Activated T-helper 9 cell treated with anti-CD3 and anti-CD28 coated beads, Interleukin-2, amount 50 U/mL, for 16 hours (primary cell): ENCODE data around the gene NLRP12.
A peak's percentile ranks its signal among the peaks of the same experiment; 100 is the strongest.
"Not testable (repeated sequence)": the region's sequence is repeated elsewhere in the genome, so short reads cannot be mapped to it uniquely, and the experiment has no call there.

Experiments used
- DNase-seq: peaks from one replicate; pipeline ENCODE4 v3.0.0-alpha.2; 2020; ENCODE audit warnings: low read depth

NLRP12 gene

GRCh38 chr19:53828531-53828930, 4.4 kb upstream of the NLRP12 start:
- DNase-seq = no peak

GRCh38 chr19:53826876-53827275, 2.8 kb upstream of the NLRP12 start:
- DNase-seq = no peak

- no peak for DNase-seq
Measured at GRCh38 chr19:53823380-53824120, 564 bp downstream of the NLRP12 start.

DNA sequence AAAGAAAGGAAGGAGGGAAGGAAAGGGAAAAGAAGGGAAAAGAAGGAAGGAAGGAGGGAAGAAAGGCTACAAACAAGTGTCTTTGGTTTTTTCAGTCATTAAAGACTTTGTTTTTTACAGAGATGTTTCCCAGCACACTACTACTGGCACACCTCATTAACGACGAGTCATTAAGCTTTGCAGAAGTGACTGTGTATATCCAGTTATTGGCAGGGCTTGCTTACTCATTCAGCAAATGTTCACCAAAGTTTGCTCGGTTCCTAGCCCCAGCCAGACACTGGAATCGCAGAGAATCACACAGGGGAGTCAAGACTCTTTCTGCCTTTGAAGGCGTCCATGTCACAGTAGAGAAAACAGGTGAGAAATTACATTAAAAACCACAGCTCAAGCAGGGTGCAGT, 4.3 kb downstream of the NLRP12 start:
- no peak for DNase-seq

- DNase-seq = no peak
Measured at GRCh38 chr19:53818756-53819155, 5.4 kb downstream of the NLRP12 start.

- DNase-seq = no peak
Measured at GRCh38 chr19:53813996-53814395, 10.1 kb downstream of the NLRP12 start.

- DNase-seq = no peak
Measured at GRCh38 chr19:53812335-53812734, 11.8 kb downstream of the NLRP12 start.

- no peak for DNase-seq
Measured at GRCh38 chr19:53810891-53811290, 13.2 kb downstream of the NLRP12 start.

DNA sequence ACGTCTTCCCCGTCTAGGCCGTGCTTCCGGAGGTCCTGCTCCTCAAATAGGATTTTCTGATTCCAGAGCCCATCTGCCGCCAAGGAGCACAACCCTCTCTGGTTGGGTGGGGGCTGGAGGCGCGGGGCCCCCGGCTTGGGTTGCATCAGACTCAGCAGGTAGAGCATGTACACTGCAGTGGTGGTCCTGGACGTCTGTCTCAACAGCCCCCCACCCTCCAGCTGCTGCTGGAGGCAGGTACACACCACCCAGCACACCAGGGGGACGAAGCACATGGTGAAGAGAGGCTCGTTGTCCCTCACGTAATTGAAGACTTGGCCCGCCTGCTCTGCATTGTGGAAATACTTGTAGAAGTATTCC, 13.9 kb downstream of the NLRP12 start:
- no peak for DNase-seq

GRCh38 chr19:53809518-53810186, 14.5 kb downstream of the NLRP12 start:
- DNase-seq = no peak

DNA sequence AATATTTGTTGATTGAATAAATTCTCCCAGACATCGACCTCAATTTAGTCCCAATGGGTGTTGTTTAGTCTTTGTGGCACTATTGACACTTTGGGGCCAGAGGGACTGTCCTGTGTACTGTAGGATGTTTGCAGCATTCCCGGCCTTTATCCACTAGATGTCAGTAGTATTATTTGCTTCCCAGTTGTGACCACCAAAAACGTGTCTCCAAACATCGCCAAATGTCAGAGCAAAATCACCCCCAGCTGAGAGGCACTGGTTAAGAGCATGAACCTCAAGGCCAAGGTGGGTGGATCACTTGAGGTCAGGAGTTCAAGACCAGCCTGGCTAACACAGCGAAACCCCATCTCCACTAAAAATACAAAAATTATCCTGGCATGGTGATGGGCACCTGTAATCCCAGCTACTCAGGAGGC, 15.4 kb downstream of the NLRP12 start:
- no peak for DNase-seq

- DNase-seq = no peak
Measured at GRCh38 chr19:53801257-53801656, 22.9 kb downstream of the NLRP12 start.

DNA sequence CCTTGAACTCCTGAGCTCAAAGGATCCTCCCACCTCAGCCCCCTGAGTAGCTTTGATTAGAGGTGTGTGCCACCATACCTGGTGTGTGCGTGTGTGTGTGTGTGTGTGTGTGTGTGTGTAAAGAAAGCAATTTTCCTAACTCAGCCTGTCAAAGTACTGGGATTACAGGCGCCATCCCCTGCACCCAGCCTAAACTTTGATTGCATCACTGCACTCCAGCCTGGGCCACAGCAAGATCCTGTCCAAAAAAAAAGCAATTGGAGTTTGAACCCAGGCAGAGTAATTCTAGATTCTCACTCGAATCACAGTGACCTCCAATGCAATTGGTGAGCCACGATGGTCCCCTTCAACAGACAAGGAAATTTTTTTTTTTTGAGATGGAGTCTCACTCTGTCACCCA, 29.1 kb downstream of the NLRP12 start:
- no peak for DNase-seq

DNA sequence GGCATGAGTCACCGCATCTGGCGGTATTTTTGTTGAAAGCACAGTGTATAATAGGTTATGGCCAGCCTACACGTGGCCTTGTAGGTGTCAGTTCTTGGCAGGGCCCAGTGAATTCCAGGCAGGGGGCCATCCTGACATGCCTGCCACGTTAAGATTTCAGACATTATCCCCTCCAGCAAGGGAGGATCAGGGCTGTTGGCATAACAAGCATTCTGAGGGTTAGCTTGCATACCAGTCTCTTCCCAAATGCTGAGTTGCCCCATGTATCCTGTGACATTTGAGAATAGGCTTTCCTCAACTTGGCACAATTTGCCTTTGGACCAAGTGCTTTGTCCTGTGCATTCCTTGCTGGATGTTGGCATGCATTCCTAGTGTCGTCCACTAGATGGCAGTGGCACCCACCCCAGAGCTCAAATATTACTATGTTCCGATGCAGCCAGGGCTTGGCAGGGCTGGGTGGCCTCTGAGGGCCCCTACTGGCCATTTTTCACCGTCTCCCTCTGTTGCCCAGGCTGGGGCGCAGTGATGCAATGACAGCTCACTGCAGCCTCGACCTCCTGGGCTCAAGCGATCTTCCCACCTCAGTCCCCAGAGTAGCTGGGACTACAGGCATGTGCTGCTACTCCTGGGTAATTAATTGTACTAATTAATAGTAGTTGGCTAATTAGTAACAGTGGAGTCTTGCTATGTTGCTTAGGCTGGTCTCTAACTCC, 31.2 kb downstream of the NLRP12 start:
- peak; percentile 63 for DNase-seq

- no peak for DNase-seq
Measured at GRCh38 chr19:53789708-53790678, 34.1 kb downstream of the NLRP12 start.

- DNase-seq = no peak
Measured at GRCh38 chr19:53787266-53787665, 36.8 kb downstream of the NLRP12 start.

GRCh38 chr19:53786744-53787143, 37.4 kb downstream of the NLRP12 start:
- no peak for DNase-seq

DNA sequence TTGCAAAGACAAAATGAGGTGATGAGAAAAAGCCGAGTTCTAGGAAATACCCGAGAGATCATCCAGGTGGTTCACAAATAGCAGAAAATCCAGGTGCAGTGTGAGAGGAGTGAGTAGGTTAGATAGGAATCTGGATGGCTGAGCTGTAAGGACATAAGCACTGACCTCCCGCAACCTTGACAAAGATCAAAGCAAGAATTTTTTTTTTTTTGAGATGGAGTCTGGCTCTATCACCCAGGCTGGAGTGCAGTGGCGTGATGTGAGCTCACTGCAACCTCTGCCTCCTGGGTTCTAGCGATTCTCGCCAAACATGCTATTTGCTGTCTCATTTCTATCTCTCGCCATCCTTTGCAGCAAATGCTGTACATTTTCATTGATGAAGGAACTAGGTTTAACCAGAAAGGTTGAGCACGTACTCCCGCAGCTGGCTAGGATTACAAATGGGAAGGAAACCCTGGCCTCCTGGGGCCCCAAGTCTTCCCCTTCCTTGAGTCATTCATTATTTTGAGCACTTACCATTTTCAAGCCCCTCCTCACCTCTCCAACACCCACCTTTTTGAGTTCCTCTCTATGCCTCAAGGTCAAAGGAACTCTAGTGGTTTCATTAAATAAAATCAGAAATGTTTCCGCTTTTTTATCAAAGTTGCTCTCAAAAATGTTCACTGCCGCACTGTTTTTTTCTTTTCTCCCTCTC, 38.8 kb downstream of the NLRP12 start:
- no peak for DNase-seq

DNA sequence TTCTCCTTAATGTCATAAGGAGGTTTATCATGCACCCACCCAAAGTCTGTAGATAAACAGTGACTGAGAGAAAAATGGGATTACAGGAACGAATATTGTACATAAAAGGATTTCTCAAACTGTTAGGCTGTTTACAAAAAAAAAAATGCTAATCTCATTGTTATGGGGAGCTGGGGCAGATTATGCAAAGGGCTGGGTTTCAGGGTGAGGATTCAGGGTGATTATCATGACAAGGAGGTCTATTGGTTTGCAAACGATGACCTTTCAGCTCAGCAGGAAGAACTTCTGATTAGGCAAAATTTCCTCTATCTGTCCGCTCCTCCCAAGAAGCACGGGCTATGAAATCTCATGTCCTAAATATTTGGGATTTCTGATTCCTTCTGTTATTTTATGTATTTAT, 41.4 kb downstream of the NLRP12 start:
- DNase-seq = no peak

DNA sequence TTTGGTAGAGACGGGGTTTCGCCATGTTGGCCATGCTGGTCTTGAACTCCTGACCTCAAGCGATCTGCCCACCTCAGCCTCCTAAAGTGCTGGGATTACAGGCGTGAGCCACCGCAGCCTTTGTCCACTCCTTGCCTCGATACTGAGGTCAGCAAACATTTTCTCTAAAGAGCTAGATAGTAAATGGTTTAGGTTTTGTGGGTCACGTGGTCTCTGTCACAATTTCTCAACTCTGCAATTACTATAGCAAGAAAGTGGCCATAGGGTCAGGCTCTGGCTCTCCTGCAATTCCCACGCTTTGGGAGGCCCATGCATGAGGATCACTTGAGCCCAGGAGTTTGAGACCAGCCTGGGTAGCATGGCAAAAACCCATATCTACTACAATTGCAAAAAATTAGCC, 42.8 kb downstream of the NLRP12 start:
- not testable (repeated sequence) for DNase-seq

GRCh38 chr19:53780506-53780905, 43.6 kb downstream of the NLRP12 start:
- no peak for DNase-seq
